D721Med (cell line): ENCODE data around the gene CNTNAP2.

Experiments used
- DNase-seq: peaks from one replicate; pipeline ENCODE4 v3.0.0; 2011; ENCODE audit warnings: low spot score; ENCODE audit not compliant: insufficient read length
- FAIRE-seq: peaks from 2 replicates; lab custom pipeline; 2011; peaks lifted over from hg19 to GRCh38; lab: Jason Lieb, UNC
- CTCF ChIP-seq: IDR thresholded peaks from 2 replicates; pipeline ENCODE4 v1.5.1; 2012; ENCODE audit warnings: mild to moderate bottlenecking, control low read depth; ENCODE audit not compliant: insufficient read depth; ENCODE audit errors: missing control alignments

Gene CNTNAP2

GRCh38 chr7:147161405-147161804, 1044.8 kb downstream of the CNTNAP2 start:
- TF ChIP-seq CTCF, result no peak
- FAIRE-seq, result no peak

GRCh38 chr7:147170341-147171012, 1053.9 kb downstream of the CNTNAP2 start:
- no peak for TF ChIP-seq CTCF
- FAIRE-seq, result no peak
- no peak for DNase-seq

More at GRCh38 chr7:147161405-147161804, 1044.8 kb downstream of the CNTNAP2 start:
- DNase-seq, result no peak

GRCh38 chr7:147171013-147171391, 1054.4 kb downstream of the CNTNAP2 start:
- no peak for FAIRE-seq
- TF ChIP-seq CTCF, result no peak
- no peak for DNase-seq

GRCh38 chr7:147173883-147174282, 1057.3 kb downstream of the CNTNAP2 start:
- no peak for FAIRE-seq
- DNase-seq, result no peak
- TF ChIP-seq CTCF, result no peak

GRCh38 chr7:147182874-147183273, 1066.3 kb downstream of the CNTNAP2 start:
- FAIRE-seq, result no peak
- DNase-seq, result no peak

GRCh38 chr7:147183276-147183675, 1066.7 kb downstream of the CNTNAP2 start:
- TF ChIP-seq CTCF, result no peak
- no peak for FAIRE-seq
- no peak for DNase-seq

More at GRCh38 chr7:147182874-147183273, 1066.3 kb downstream of the CNTNAP2 start:
- TF ChIP-seq CTCF, result no peak

GRCh38 chr7:147188467-147188866, 1071.9 kb downstream of the CNTNAP2 start:
- no peak for FAIRE-seq
- no peak for TF ChIP-seq CTCF
- DNase-seq, result no peak
